ENCODE results near the gene CCDC73. TPM values are rescaled to one million over a fixed set of nuclear protein-coding genes. Genes with fewer than 3 reads are reported as not detected.
"Not testable (repeated sequence)": the region's sequence is repeated elsewhere in the genome, so short reads cannot be mapped to it uniquely, and the experiment has no call there.

Gene CCDC73
- total RNA-seq, 1 donor from 2014 or later, result 0.14 TPM

DNA sequence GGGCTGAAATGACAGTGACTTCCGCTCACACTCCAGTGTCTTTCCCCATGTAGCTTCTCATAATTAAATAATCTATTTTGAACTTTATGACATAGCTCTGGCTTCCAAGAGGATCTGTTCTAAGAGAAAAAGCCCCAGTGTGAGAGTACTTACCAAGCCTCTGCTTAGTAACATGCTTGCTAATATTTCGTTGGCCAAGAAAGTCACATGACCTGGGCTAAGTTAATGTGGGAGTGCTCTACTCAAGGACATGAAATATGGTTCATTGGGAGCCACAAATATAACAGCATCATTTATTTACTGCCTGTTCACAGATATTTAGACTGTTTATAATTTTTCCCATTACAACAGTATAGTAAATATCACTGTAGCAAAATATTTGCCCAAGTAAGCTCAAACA lies 42.5 kb downstream of the CCDC73 start:
- intact Hi-C loops (cut with micrococcal nuclease), result no loop called here
- no peaks in the 10 kb centered on the region for H3K9me3 Mint-ChIP-seq
- no peaks in the 10 kb centered on the region for H3K4me1 Mint-ChIP-seq (ENCODE audit: low read depth)
- DNase-seq (ENCODE audit: low spot score), result no peak
- H3K36me3 Mint-ChIP-seq (ENCODE audit: low read depth), result no peaks in the 10 kb centered on the region
- peaks cover 6% of the 10 kb centered on the region for H3K27me3 Mint-ChIP-seq (ENCODE audit: low read depth)
- no peak overlapping the region for H3K27ac Mint-ChIP-seq
- H3K4me3 Mint-ChIP-seq (ENCODE audit: low read depth), result no peak overlapping the region

DNA sequence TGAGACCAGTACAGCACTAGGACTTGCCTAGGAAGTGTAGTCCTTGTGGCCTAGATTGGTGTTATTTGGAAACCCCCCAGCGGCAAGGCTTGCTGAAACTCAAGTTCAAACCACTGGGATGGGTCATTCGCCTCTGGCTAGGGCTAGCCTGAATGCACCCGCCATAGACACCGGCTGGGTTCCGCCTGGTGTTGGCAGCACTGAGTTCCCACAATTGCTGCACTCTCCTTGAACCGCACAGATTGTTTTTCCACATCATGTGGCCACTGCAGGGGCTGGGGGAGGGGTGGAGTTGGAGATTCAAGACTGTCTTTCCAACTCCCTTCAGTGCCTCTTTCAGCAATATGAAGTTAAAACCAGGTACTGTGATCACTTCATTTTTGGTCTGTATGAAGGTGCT lies 43.1 kb downstream of the CCDC73 start:
- Mint-ChIP-seq H3K4me3 (ENCODE audit: low read depth) (no peak overlapping the region), H3K9me3 (no peaks in the 10 kb centered on the region), H3K4me1 (ENCODE audit: low read depth) (no peaks in the 10 kb centered on the region), H3K27ac (no peak overlapping the region), H3K27me3 (ENCODE audit: low read depth) (peaks cover 6% of the 10 kb centered on the region), H3K36me3 (ENCODE audit: low read depth) (no peaks in the 10 kb centered on the region)
- DNase-seq (ENCODE audit: low spot score), result no peak
- intact Hi-C loops (cut with micrococcal nuclease), result no loop called here

GRCh38 chr11:32729976-32730375 lies 64.5 kb downstream of the CCDC73 start:
- H3K36me3 Mint-ChIP-seq (ENCODE audit: low read depth), result no peaks in the 10 kb centered on the region
- no peak overlapping the region for H3K27ac Mint-ChIP-seq
- intact Hi-C loops (cut with micrococcal nuclease), result no loop called here

DNA sequence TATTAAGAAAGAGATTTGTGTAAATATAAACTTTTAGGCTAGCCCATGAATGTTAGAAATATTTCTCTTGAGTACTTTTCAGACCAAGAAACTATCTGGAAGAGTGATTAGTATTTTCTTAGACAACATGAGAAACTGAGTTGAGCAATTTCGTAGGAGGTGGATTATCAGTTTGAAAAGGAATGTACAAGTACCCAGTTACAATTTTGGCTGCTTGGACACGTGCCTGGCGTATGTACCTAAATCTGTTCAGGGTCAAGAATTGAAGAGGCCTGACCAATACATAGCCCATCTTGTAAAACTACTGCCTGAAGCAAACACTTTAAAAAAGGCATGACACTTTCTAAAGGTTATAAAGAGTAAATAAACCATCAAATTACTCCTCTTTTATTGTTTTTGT lies 71.1 kb downstream of the CCDC73 start:
- peaks cover 2% of the 10 kb centered on the region for H3K4me1 Mint-ChIP-seq (ENCODE audit: low read depth)
- H3K27ac Mint-ChIP-seq, result no peak overlapping the region
- H3K36me3 Mint-ChIP-seq (ENCODE audit: low read depth), result no peaks in the 10 kb centered on the region
- H3K4me3 Mint-ChIP-seq (ENCODE audit: low read depth), result no peak overlapping the region
- intact Hi-C loops (cut with micrococcal nuclease), result no loop called here
- H3K9me3 Mint-ChIP-seq, result no peaks in the 10 kb centered on the region
- DNase-seq (ENCODE audit: low spot score), result no peak
- H3K27me3 Mint-ChIP-seq (ENCODE audit: low read depth), result peaks cover 8% of the 10 kb centered on the region

More at GRCh38 chr11:32729976-32730375, 64.5 kb downstream of the CCDC73 start:
- Mint-ChIP-seq H3K9me3 (no peaks in the 10 kb centered on the region), H3K27me3 (ENCODE audit: low read depth) (no peaks in the 10 kb centered on the region), H3K4me3 (ENCODE audit: low read depth) (no peak overlapping the region), H3K4me1 (ENCODE audit: low read depth) (no peaks in the 10 kb centered on the region)
- no peak for DNase-seq (ENCODE audit: low spot score)

GRCh38 chr11:32722255-32722654 lies 72.2 kb downstream of the CCDC73 start:
- H3K36me3 Mint-ChIP-seq (ENCODE audit: low read depth), result no peaks in the 10 kb centered on the region

DNA sequence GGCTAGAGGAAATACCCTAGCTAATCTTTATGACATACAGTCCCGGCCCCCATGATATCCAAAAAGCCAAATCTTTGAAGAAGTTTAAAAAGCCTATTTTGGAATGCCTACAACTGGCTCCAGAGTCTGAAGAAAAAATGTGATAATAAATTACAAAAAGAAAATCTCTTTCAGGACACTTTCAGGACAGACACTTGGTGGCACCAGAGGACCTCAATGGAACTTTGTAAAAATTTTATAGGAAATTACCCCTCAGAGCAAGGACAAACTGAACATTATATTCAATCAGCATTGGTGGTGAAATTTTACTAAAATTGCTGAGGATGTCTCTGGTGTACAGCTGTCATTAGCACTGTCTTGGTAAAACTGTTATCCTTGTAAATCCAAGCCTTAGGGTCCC lies 81.0 kb downstream of the CCDC73 start:
- intact Hi-C loops (cut with micrococcal nuclease), result loop anchor here (10.0 kb wide), 1 partner anchor 81 kb away; the partner anchor contains the start of gene CCDC73
- H3K4me3 Mint-ChIP-seq (ENCODE audit: low read depth), result no peak overlapping the region
- H3K27me3 Mint-ChIP-seq (ENCODE audit: low read depth), result peaks cover 28% of the 10 kb centered on the region
- H3K27ac Mint-ChIP-seq, result no peak overlapping the region
- no peaks in the 10 kb centered on the region for H3K9me3 Mint-ChIP-seq
- H3K4me1 Mint-ChIP-seq (ENCODE audit: low read depth), result no peaks in the 10 kb centered on the region
- no peaks in the 10 kb centered on the region for H3K36me3 Mint-ChIP-seq (ENCODE audit: low read depth)
- DNase-seq (ENCODE audit: low spot score), result no peak

More at GRCh38 chr11:32722255-32722654, 72.2 kb downstream of the CCDC73 start:
- Mint-ChIP-seq H3K27me3 (ENCODE audit: low read depth) (peaks cover 12% of the 10 kb centered on the region), H3K27ac (no peak overlapping the region), H3K9me3 (no peaks in the 10 kb centered on the region), H3K4me3 (ENCODE audit: low read depth) (no peak overlapping the region), H3K4me1 (ENCODE audit: low read depth) (peaks cover 2% of the 10 kb centered on the region)
- intact Hi-C loops (cut with micrococcal nuclease), result no loop called here
- DNase-seq (ENCODE audit: low spot score), result no peak

DNA sequence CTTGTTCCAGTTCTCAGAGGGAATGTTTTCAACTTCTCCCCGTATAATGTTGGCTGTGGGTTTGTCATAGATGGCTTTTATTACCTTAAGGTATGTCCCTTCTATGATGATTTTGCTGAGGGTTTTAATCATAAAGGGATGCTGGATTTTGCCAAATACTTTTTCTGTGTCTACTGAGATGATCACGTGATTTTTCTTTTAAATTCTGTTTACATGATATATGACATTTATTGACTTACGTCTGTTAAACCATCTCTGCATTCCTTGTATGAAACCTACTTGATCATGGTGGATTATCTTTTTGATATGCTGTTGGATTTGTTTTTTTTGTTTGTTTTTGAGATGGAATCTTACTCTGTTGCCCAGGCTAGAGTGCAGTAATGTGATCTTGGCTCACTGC lies 85.5 kb downstream of the CCDC73 start:
- DNase-seq (ENCODE audit: low spot score); H3K4me1 Mint-ChIP-seq (ENCODE audit: low read depth); H3K9me3 Mint-ChIP-seq; H3K36me3 Mint-ChIP-seq (ENCODE audit: low read depth); intact Hi-C loops (cut with micrococcal nuclease); H3K4me3 Mint-ChIP-seq (ENCODE audit: low read depth); H3K27ac Mint-ChIP-seq: not testable (repeated sequence)
- peaks cover 12% of the 10 kb centered on the region for H3K27me3 Mint-ChIP-seq (ENCODE audit: low read depth)

GRCh38 chr11:32706985-32707741 lies 87.3 kb downstream of the CCDC73 start:
- no peak overlapping the region for H3K27ac Mint-ChIP-seq
- intact Hi-C loops (cut with micrococcal nuclease), result no loop called here
- H3K27me3 Mint-ChIP-seq (ENCODE audit: low read depth), result peaks cover 12% of the 10 kb centered on the region
- H3K9me3 Mint-ChIP-seq, result no peaks in the 10 kb centered on the region
- H3K4me3 Mint-ChIP-seq (ENCODE audit: low read depth), result no peak overlapping the region
- no peaks in the 10 kb centered on the region for H3K36me3 Mint-ChIP-seq (ENCODE audit: low read depth)
- no peaks in the 10 kb centered on the region for H3K4me1 Mint-ChIP-seq (ENCODE audit: low read depth)
- DNase-seq (ENCODE audit: low spot score), result no peak

- H3K9me3 Mint-ChIP-seq, result no peaks in the 10 kb centered on the region
- peaks cover 4% of the 10 kb centered on the region for H3K27me3 Mint-ChIP-seq (ENCODE audit: low read depth)
- DNase-seq (ENCODE audit: low spot score), result no peak
- H3K36me3 Mint-ChIP-seq (ENCODE audit: low read depth), result no peaks in the 10 kb centered on the region
- H3K27ac Mint-ChIP-seq, result no peak overlapping the region
- no peak overlapping the region for H3K4me3 Mint-ChIP-seq (ENCODE audit: low read depth)
- intact Hi-C loops (cut with micrococcal nuclease), result no loop called here
- no peaks in the 10 kb centered on the region for H3K4me1 Mint-ChIP-seq (ENCODE audit: low read depth)
Measured at GRCh38 chr11:32705309-32706033, 89.0 kb downstream of the CCDC73 start.

- Mint-ChIP-seq H3K4me3 (ENCODE audit: low read depth) (no peak overlapping the region), H3K27me3 (ENCODE audit: low read depth) (peaks cover 3% of the 10 kb centered on the region), H3K36me3 (ENCODE audit: low read depth) (no peaks in the 10 kb centered on the region), H3K27ac (no peak overlapping the region), H3K9me3 (no peaks in the 10 kb centered on the region), H3K4me1 (ENCODE audit: low read depth) (no peaks in the 10 kb centered on the region)
- DNase-seq (ENCODE audit: low spot score), result no peak
- intact Hi-C loops (cut with micrococcal nuclease), result no loop called here
Measured at GRCh38 chr11:32704775-32705174, 89.7 kb downstream of the CCDC73 start.

GRCh38 chr11:32704261-32704660 lies 90.2 kb downstream of the CCDC73 start:
- no peak for DNase-seq (ENCODE audit: low spot score)
- no peaks in the 10 kb centered on the region for H3K9me3 Mint-ChIP-seq
- peaks cover 2% of the 10 kb centered on the region for H3K27me3 Mint-ChIP-seq (ENCODE audit: low read depth)
- intact Hi-C loops (cut with micrococcal nuclease), result no loop called here
- no peak overlapping the region for H3K4me3 Mint-ChIP-seq (ENCODE audit: low read depth)
- no peak overlapping the region for H3K27ac Mint-ChIP-seq
- H3K4me1 Mint-ChIP-seq (ENCODE audit: low read depth), result no peaks in the 10 kb centered on the region
- H3K36me3 Mint-ChIP-seq (ENCODE audit: low read depth), result no peaks in the 10 kb centered on the region

DNA sequence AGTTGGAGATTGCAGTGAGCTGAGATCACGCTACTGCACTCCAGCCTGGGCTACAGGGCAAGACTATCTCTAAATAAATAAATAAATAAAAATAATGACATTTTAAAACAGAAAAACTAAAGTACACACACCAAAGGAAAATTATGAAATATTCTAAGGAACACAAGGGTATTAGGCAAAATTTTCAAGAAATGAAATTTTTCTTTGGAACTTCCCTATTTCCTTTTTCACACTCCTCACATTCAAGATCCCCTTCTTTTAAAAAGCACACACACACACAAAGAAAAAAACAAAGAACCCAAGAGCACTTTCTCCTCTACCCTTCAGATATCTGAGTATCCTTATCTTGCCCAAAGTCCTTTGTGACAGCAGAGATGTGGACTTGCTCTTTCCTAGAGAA lies 92.8 kb downstream of the CCDC73 start:
- no peaks in the 10 kb centered on the region for H3K36me3 Mint-ChIP-seq (ENCODE audit: low read depth)

DNA sequence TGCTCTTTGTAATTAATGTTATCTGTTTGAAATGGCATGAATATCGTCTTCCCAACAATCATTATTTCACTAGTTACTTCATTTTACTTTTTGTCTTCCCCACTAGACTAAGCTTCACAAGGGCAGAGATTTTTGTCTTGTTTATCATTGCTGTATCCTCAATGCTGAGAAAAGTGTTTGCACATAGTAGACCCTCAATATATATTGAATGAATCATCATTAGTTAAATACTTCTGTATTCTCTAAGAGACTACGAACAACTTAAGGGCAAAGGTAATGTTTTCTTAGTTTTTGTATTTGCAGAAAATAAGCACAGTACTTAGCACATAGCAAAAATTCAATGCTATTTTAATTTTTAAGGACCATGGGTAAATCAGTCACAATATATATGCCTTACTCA lies 95.9 kb downstream of the CCDC73 start:
- no peaks in the 10 kb centered on the region for H3K4me1 Mint-ChIP-seq (ENCODE audit: low read depth)
- DNase-seq (ENCODE audit: low spot score), result no peak

More for the DNA sequence above, 92.8 kb downstream of the CCDC73 start:
- no peak overlapping the region for H3K4me3 Mint-ChIP-seq (ENCODE audit: low read depth)
- no peaks in the 10 kb centered on the region for H3K9me3 Mint-ChIP-seq
- DNase-seq (ENCODE audit: low spot score), result no peak
- intact Hi-C loops (cut with micrococcal nuclease), result no loop called here
- H3K4me1 Mint-ChIP-seq (ENCODE audit: low read depth), result no peaks in the 10 kb centered on the region
- H3K27ac Mint-ChIP-seq, result no peak overlapping the region
- H3K27me3 Mint-ChIP-seq (ENCODE audit: low read depth), result no peaks in the 10 kb centered on the region

More for the DNA sequence above, 95.9 kb downstream of the CCDC73 start:
- intact Hi-C loops (cut with micrococcal nuclease), result no loop called here
- no peaks in the 10 kb centered on the region for H3K36me3 Mint-ChIP-seq (ENCODE audit: low read depth)
- H3K9me3 Mint-ChIP-seq, result no peaks in the 10 kb centered on the region
- no peaks in the 10 kb centered on the region for H3K27me3 Mint-ChIP-seq (ENCODE audit: low read depth)
- H3K27ac Mint-ChIP-seq, result no peak overlapping the region
- no peak overlapping the region for H3K4me3 Mint-ChIP-seq (ENCODE audit: low read depth)
